ENCODE measurements around the gene TLX2.

Gene TLX2

DNA sequence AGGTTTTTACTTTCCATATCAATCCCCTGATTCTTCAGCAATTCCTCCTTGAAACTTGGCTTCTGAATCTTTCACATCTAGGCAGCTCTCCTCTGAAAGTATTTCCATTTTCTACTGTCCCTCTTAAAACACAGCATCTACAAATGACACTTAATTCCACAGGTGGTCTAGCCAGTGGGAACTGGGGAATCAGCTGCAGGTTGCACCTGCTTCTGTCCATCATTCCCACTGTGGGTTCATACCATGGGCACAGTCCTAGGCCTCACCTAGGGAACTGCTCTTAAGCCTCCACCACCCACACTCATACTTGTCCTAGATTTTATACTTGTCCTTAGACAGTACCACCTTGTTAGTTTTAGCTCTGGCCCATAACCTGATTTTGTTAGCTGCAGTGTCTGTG, 37.3 kb downstream of the TLX2 start:
- Histone ChIP-seq H3K36me3 (ENCODE audit: control insufficient read depth, insufficient read depth, low read length) (no peaks in the 10 kb centered on the region), H3K27ac (ENCODE audit: low read length) (no peak overlapping the region), H3K4me3 (ENCODE audit: low read length) (no peak overlapping the region), H3K4me1 (ENCODE audit: control insufficient read depth, insufficient read depth, low read length) (peaks cover 4% of the 10 kb centered on the region), H3K27me3 (ENCODE audit: control insufficient read depth, insufficient read depth, low read length) (peaks cover 7% of the 10 kb centered on the region; the same call in 1 of the 2 replicates), H3K9me3 (ENCODE audit: control insufficient read depth, insufficient read depth, low read length) (no peaks in the 10 kb centered on the region)
- no peak for DNase-seq (ENCODE audit: low read depth, low spot score)

DNA sequence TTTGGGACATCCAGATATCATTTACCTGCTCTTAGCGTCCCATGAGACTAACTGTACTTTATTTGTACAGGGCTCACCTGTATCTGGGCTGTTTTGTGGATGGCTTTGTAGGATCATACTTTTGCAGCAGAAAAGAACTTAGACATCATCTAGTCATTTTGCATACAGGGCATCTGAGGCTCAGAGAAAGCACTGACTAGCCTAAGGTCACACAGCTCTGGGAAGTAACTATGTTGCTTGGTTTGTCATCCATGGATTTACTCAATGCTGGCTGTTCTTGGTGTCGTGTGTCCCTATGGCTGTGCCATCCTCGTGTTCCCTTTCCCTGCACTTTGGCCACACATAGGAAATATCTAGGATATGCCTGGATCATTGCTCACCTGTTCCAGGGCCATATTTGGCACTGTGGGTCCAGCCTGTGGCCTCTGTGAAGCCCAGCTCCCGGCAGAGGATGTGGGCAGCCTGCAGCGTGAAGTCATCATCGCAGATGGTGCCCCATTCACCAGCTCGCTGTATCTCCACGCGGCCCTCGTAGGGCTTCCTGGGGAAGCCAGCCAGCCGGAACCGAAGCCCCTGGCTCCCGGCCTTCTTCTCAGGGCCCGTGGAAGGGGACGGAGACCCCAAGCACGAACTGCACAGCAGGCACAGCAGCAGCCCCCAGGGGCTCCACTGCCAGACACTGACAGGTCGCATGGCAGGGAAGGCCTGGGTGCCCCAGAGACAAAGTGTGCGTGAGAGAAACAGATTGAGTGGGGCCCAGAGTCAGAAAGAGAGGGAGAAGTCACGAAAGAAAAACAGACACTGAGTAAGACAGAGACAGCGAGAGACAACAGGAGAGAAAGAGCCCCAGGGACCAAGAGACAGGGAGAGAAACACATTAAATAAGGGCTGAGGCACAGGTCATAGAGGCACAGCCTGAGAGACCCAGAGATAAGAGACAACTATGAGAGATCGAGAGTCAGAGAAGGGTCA, 38.0 kb downstream of the TLX2 start:
- WGBS (ENCODE audit: insufficient coverage, insufficient read length): no CpG with 5 or more reads among the region's 21 CpGs
- no peak for DNase-seq (ENCODE audit: low read depth, low spot score)
- Histone ChIP-seq H3K27ac (ENCODE audit: low read length) (no peak overlapping the region), H3K9me3 (ENCODE audit: control insufficient read depth, insufficient read depth, low read length) (no peaks in the 10 kb centered on the region), H3K4me1 (ENCODE audit: control insufficient read depth, insufficient read depth, low read length) (peaks cover 4% of the 10 kb centered on the region), H3K36me3 (ENCODE audit: control insufficient read depth, insufficient read depth, low read length) (no peaks in the 10 kb centered on the region), H3K27me3 (ENCODE audit: control insufficient read depth, insufficient read depth, low read length) (peaks cover 7% of the 10 kb centered on the region; the same call in 1 of the 2 replicates), H3K4me3 (ENCODE audit: low read length) (no peak overlapping the region)

DNA sequence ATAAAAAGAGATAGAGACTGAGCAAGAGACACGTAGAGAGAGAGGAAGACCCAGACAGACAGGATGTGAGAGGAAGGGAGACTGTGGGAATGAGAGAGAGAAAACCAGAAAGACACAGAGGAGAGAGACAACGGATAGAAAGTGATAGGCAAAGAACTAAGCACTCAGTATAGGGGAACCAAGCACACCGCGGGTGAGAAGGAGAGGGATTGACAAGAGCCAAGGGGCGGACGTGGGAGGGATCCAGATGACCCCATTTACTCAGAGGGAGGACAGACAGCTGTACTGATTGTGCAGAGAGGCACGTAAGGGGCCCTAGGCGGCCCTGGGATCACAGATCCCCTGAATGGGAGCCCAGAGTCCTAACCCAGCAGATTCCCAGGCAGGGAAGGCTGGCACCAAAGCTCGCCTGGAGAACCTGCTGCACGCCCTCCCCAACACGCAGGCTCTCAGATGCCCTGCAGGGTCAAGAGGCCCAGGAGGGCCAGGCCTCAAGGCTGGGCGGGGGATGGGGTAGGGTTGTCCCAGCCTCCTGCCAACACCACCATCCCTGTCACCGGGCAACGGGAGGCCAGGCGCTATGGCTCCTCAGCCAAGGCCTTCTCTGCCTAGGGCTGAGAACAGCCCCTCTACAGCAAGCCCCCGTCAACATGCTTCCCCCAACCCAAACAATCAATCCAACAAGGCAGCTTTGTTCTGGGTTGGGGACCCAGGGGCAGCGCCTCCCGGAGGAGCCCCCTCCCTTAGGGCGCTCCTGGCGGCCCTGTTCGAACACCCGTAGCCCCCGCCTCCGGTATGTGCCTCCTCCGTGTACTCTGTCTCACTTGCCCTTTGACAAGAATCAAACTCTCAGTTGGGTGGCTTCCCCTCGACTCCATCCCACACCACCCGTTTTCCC, 38.9 kb downstream of the TLX2 start:
- Histone ChIP-seq H3K27me3 (ENCODE audit: control insufficient read depth, insufficient read depth, low read length) (peaks cover 5% of the 10 kb centered on the region; the same call in 1 of the 2 replicates), H3K4me1 (ENCODE audit: control insufficient read depth, insufficient read depth, low read length) (peaks cover 4% of the 10 kb centered on the region), H3K27ac (ENCODE audit: low read length) (no peak overlapping the region), H3K9me3 (ENCODE audit: control insufficient read depth, insufficient read depth, low read length) (no peaks in the 10 kb centered on the region), H3K36me3 (ENCODE audit: control insufficient read depth, insufficient read depth, low read length) (no peaks in the 10 kb centered on the region), H3K4me3 (ENCODE audit: low read length) (peak overlapping the region; percentile 80; the same call in 1 of the 2 replicates)
- WGBS (ENCODE audit: insufficient coverage, insufficient read length): no CpG with 5 or more reads among the region's 27 CpGs
- DNase-seq (ENCODE audit: low read depth, low spot score): no peak

- no peak within 1 kb of the TSS for H3K27ac ChIP-seq (ENCODE audit: low read length)
- H3K9me3 ChIP-seq (ENCODE audit: control insufficient read depth, insufficient read depth, low read length): no peaks in the 10 kb centered on the region
- no peaks in the 10 kb centered on the region for H3K36me3 ChIP-seq (ENCODE audit: control insufficient read depth, insufficient read depth, low read length)
- peaks cover 5% of the 10 kb centered on the region; the same call in 1 of the 2 replicates for H3K27me3 ChIP-seq (ENCODE audit: control insufficient read depth, insufficient read depth, low read length)
- WGBS (ENCODE audit: insufficient coverage, insufficient read length): no CpG with 5 or more reads among the region's 73 CpGs
- DNase-seq (ENCODE audit: low read depth, low spot score): no peak
- H3K4me1 ChIP-seq (ENCODE audit: control insufficient read depth, insufficient read depth, low read length): peaks cover 4% of the 10 kb centered on the region; the same call in 1 of the 2 replicates
- H3K4me3 ChIP-seq (ENCODE audit: low read length): peak within 1 kb of the TSS; percentile 80
Observed at GRCh38 chr2:74553892-74554819, 39.9 kb downstream of the TLX2 start, which contains the start of the genes DOK1 and LOXL3. Gene DOK1 (plus strand): TSS chr2:74554720. CDS start chr2:74554755, 35 bp downstream. Gene LOXL3 (minus strand): TSS chr2:74553942. CDS start chr2:74552634, 1,308 bp downstream.

DNA sequence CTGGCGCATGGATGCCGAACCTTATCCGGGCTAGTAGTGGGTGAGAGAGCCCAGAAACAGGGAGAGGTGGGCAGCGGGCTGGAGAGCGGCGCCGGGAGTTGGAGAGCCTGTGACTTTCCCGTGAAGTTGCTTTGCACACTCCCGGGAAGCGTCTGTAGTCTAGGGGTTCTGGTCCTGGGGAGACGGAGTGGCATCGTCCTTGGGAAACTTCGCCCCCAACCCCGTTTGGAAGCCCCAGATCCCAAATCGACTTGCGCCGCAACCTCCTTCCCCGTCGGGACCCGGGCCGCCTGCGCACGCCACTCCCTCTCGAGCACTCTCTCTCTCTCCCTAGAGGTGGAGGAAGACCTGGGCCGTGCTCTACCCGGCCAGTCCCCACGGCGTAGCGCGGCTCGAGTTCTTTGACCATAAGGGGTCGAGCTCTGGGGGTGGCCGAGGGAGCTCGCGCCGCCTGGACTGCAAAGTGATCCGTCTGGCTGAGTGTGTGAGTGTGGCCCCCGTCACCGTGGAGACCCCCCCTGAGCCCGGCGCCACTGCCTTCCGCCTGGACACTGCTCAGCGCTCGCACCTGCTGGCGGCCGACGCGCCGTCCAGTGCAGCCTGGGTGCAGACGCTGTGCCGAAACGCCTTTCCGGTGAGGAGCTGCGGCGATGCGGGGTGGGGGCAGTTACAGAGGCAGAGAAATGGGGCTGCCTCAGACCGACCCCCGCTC, 40.7 kb downstream of the TLX2 start:
- no peak for DNase-seq (ENCODE audit: low read depth, low spot score)
- Histone ChIP-seq H3K9me3 (ENCODE audit: control insufficient read depth, insufficient read depth, low read length) (no peaks in the 10 kb centered on the region), H3K4me3 (ENCODE audit: low read length) (peak overlapping the region; percentile 80), H3K4me1 (ENCODE audit: control insufficient read depth, insufficient read depth, low read length) (peaks cover 4% of the 10 kb centered on the region; the same call in 1 of the 2 replicates), H3K27me3 (ENCODE audit: control insufficient read depth, insufficient read depth, low read length) (peaks cover 5% of the 10 kb centered on the region; the same call in 1 of the 2 replicates), H3K36me3 (ENCODE audit: control insufficient read depth, insufficient read depth, low read length) (no peaks in the 10 kb centered on the region), H3K27ac (ENCODE audit: low read length) (no peak overlapping the region)
- WGBS (ENCODE audit: insufficient coverage, insufficient read length): no CpG with 5 or more reads among the region's 58 CpGs

DNA sequence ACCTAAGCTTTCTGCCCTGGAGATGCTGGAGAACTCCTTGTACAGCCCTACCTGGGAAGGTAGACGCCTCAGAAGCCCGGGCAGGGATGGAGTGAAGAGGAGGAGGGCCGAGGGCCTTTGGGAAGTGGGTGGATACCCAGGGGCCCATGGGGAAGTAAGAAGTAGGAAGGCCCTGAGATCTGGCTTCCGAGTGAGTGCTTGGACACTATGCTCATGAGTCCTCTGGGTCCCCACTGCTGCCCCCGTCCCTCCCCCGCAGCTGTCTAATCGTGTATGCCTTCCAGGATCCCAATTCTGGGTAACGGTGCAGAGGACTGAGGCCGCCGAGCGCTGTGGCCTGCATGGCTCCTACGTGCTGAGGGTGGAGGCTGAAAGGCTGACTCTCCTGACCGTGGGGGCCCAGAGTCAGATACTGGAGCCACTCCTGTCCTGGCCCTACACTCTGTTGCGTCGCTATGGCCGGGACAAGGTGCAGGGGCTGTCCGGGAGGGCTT, 41.4 kb downstream of the TLX2 start:
- DNase-seq (ENCODE audit: low read depth, low spot score): no peak
- H3K27me3 ChIP-seq (ENCODE audit: control insufficient read depth, insufficient read depth, low read length): peaks cover 3% of the 10 kb centered on the region; the same call in 1 of the 2 replicates
- WGBS (ENCODE audit: insufficient coverage, insufficient read length): no CpG with 5 or more reads among the region's 17 CpGs

DNA sequence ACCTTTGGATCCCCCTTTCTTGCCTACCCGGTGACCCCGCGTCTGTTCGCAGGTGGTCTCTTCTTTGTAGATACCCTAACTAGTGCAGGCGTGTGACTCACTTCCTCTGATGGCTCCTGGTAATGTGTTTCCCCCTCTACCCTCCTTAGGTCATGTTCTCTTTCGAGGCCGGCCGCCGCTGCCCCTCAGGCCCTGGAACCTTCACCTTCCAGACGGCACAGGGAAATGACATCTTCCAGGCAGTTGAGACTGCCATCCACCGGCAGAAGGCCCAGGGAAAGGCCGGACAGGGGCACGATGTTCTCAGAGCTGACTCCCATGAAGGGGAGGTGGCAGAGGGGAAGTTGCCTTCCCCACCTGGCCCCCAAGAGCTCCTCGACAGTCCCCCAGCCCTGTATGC, 41.9 kb downstream of the TLX2 start:
- Histone ChIP-seq H3K36me3 (ENCODE audit: control insufficient read depth, insufficient read depth, low read length) (no peaks in the 10 kb centered on the region), H3K27ac (ENCODE audit: low read length) (no peak overlapping the region), H3K27me3 (ENCODE audit: control insufficient read depth, insufficient read depth, low read length) (peaks cover 3% of the 10 kb centered on the region; the same call in 1 of the 2 replicates), H3K4me1 (ENCODE audit: control insufficient read depth, insufficient read depth, low read length) (peaks cover 5% of the 10 kb centered on the region; the same call in 1 of the 2 replicates), H3K9me3 (ENCODE audit: control insufficient read depth, insufficient read depth, low read length) (no peaks in the 10 kb centered on the region), H3K4me3 (ENCODE audit: low read length) (no peak overlapping the region)
- WGBS (ENCODE audit: insufficient coverage, insufficient read length): no CpG with 5 or more reads among the region's 14 CpGs
- no peak for DNase-seq (ENCODE audit: low read depth, low spot score)

More for the DNA sequence above, 41.4 kb downstream of the TLX2 start:
- Histone ChIP-seq H3K9me3 (ENCODE audit: control insufficient read depth, insufficient read depth, low read length) (no peaks in the 10 kb centered on the region), H3K27ac (ENCODE audit: low read length) (no peak overlapping the region), H3K36me3 (ENCODE audit: control insufficient read depth, insufficient read depth, low read length) (no peaks in the 10 kb centered on the region), H3K4me1 (ENCODE audit: control insufficient read depth, insufficient read depth, low read length) (peaks cover 5% of the 10 kb centered on the region; the same call in 1 of the 2 replicates), H3K4me3 (ENCODE audit: low read length) (peak overlapping the region; percentile 80; the same call in 1 of the 2 replicates)

DNA sequence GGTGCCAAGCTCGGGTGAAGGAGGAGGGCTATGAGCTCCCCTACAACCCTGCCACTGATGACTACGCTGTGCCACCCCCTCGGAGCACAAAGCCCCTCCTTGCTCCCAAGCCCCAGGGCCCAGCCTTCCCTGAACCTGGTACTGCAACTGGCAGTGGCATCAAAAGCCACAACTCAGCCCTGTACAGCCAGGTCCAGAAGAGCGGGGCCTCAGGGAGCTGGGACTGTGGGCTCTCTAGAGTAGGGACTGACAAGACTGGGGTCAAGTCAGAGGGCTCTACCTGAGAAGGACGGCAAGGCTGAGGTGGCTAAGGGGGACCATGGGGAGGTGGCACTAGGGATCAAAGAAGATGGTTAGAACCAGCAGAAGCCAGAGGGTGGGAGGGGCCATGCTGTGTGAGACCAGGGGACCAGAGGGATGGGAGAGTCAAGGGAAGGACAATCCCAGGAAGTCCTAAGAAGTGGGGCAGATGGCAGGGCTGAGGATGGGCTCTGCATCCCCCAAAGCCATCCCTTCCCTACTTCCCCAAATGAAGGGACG, 42.7 kb downstream of the TLX2 start:
- no peak for DNase-seq (ENCODE audit: low read depth, low spot score)
- no peaks in the 10 kb centered on the region for H3K36me3 ChIP-seq (ENCODE audit: control insufficient read depth, insufficient read depth, low read length)
- no peak overlapping the region for H3K27ac ChIP-seq (ENCODE audit: low read length)
- no peak overlapping the region for H3K4me3 ChIP-seq (ENCODE audit: low read length)
- WGBS (ENCODE audit: insufficient coverage, insufficient read length): no CpG with 5 or more reads among the region's 6 CpGs
- H3K9me3 ChIP-seq (ENCODE audit: control insufficient read depth, insufficient read depth, low read length): no peaks in the 10 kb centered on the region
- H3K4me1 ChIP-seq (ENCODE audit: control insufficient read depth, insufficient read depth, low read length): peaks cover 5% of the 10 kb centered on the region; the same call in 1 of the 2 replicates
- H3K27me3 ChIP-seq (ENCODE audit: control insufficient read depth, insufficient read depth, low read length): peaks cover 3% of the 10 kb centered on the region; the same call in 1 of the 2 replicates
